ENCODE measurements around the gene GMDS. TPM values are rescaled to one million over a fixed set of nuclear protein-coding genes. Genes with fewer than 3 reads are reported as not detected.

The GMDS gene
- total RNA-seq, 1 experiment from 2014 or later: 35.0 TPM

DNA sequence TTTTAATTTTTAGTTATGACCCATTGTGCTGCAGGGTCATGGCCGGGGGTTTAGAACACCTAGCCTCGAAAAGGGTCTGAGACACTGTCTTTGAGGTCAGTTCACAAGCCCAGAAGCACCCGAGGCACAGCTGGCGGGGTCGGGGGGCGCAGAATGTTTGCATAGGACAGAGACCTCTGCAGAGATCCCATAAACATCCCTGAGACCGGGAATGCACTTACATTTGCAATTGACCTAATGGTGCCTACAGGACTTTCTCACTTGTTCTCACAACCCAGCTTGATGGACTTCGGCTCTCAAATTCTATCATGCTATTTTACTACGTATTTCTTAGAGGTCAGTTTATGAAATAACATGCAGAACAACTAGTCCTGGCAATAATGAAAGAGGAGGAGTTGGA is 669.2 kb downstream of the GMDS start:
- Mint-ChIP-seq H3K4me3 (no peak overlapping the region), H3K4me1 (peaks cover 32% of the 10 kb centered on the region), H3K9me3 (peaks cover 3% of the 10 kb centered on the region), H3K27ac (no peak overlapping the region), H3K27me3 (ENCODE audit: low read depth) (no peaks in the 10 kb centered on the region; the same call in 1 of the 2 replicates), H3K36me3 (no peaks in the 10 kb centered on the region)
- no peak for TF ChIP-seq FOXJ3 (CRISPR knock-in tag; IDR thresholded peaks at IDR 0.05; ENCODE audit: borderline replicate concordance)
- TF ChIP-seq JUN (CRISPR knock-in tag; IDR thresholded peaks at IDR 0.05): no peak
- no peak for TF ChIP-seq NR3C1 (CRISPR knock-in tag; conservative IDR thresholded peaks at IDR 0.05; ENCODE audit: low read depth)
- TF ChIP-seq, protein P1, sequence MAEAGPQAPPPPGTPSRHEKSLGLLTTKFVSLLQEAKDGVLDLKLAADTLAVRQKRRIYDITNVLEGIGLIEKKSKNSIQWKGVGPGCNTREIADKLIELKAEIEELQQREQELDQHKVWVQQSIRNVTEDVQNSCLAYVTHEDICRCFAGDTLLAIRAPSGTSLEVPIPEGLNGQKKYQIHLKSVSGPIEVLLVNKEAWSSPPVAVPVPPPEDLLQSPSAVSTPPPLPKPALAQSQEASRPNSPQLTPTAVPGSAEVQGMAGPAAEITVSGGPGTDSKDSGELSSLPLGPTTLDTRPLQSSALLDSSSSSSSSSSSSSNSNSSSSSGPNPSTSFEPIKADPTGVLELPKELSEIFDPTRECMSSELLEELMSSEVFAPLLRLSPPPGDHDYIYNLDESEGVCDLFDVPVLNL (CRISPR knock-in tag; IDR thresholded peaks at IDR 0.05; ENCODE audit: borderline replicate concordance, low read depth): no peak
- TF ChIP-seq, protein P2, sequence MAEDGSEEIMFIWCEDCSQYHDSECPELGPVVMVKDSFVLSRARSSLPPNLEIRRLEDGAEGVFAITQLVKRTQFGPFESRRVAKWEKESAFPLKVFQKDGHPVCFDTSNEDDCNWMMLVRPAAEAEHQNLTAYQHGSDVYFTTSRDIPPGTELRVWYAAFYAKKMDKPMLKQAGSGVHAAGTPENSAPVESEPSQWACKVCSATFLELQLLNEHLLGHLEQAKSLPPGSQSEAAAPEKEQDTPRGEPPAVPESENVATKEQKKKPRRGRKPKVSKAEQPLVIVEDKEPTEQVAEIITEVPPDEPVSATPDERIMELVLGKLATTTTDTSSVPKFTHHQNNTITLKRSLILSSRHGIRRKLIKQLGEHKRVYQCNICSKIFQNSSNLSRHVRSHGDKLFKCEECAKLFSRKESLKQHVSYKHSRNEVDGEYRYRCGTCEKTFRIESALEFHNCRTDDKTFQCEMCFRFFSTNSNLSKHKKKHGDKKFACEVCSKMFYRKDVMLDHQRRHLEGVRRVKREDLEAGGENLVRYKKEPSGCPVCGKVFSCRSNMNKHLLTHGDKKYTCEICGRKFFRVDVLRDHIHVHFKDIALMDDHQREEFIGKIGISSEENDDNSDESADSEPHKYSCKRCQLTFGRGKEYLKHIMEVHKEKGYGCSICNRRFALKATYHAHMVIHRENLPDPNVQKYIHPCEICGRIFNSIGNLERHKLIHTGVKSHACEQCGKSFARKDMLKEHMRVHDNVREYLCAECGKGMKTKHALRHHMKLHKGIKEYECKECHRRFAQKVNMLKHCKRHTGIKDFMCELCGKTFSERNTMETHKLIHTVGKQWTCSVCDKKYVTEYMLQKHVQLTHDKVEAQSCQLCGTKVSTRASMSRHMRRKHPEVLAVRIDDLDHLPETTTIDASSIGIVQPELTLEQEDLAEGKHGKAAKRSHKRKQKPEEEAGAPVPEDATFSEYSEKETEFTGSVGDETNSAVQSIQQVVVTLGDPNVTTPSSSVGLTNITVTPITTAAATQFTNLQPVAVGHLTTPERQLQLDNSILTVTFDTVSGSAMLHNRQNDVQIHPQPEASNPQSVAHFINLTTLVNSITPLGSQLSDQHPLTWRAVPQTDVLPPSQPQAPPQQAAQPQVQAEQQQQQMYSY (CRISPR knock-in tag; IDR thresholded peaks at IDR 0.05): no peak
- TF ChIP-seq MXD4 (CRISPR knock-in tag; IDR thresholded peaks at IDR 0.05; ENCODE audit: borderline replicate concordance): no peak
- TF ChIP-seq, protein P3, sequence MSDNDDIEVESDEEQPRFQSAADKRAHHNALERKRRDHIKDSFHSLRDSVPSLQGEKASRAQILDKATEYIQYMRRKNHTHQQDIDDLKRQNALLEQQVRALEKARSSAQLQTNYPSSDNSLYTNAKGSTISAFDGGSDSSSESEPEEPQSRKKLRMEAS (CRISPR knock-in tag; IDR thresholded peaks at IDR 0.05): no peak
- TF ChIP-seq, protein P4, sequence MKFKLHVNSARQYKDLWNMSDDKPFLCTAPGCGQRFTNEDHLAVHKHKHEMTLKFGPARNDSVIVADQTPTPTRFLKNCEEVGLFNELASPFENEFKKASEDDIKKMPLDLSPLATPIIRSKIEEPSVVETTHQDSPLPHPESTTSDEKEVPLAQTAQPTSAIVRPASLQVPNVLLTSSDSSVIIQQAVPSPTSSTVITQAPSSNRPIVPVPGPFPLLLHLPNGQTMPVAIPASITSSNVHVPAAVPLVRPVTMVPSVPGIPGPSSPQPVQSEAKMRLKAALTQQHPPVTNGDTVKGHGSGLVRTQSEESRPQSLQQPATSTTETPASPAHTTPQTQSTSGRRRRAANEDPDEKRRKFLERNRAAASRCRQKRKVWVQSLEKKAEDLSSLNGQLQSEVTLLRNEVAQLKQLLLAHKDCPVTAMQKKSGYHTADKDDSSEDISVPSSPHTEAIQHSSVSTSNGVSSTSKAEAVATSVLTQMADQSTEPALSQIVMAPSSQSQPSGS (CRISPR knock-in tag; IDR thresholded peaks at IDR 0.05; ENCODE audit: borderline replicate concordance, low read depth): no peak
- no peak for TF ChIP-seq PRRX2 (CRISPR knock-in tag; IDR thresholded peaks at IDR 0.05)
- no peak for TF ChIP-seq ESRRA (CRISPR knock-in tag; IDR thresholded peaks at IDR 0.05; ENCODE audit: borderline replicate concordance)
- TF ChIP-seq, protein P5, sequence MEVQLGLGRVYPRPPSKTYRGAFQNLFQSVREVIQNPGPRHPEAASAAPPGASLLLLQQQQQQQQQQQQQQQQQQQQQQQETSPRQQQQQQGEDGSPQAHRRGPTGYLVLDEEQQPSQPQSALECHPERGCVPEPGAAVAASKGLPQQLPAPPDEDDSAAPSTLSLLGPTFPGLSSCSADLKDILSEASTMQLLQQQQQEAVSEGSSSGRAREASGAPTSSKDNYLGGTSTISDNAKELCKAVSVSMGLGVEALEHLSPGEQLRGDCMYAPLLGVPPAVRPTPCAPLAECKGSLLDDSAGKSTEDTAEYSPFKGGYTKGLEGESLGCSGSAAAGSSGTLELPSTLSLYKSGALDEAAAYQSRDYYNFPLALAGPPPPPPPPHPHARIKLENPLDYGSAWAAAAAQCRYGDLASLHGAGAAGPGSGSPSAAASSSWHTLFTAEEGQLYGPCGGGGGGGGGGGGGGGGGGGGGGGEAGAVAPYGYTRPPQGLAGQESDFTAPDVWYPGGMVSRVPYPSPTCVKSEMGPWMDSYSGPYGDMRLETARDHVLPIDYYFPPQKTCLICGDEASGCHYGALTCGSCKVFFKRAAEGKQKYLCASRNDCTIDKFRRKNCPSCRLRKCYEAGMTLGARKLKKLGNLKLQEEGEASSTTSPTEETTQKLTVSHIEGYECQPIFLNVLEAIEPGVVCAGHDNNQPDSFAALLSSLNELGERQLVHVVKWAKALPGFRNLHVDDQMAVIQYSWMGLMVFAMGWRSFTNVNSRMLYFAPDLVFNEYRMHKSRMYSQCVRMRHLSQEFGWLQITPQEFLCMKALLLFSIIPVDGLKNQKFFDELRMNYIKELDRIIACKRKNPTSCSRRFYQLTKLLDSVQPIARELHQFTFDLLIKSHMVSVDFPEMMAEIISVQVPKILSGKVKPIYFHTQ (CRISPR knock-in tag; IDR thresholded peaks at IDR 0.05): no peak
- TF ChIP-seq MYBL2 (CRISPR knock-in tag; IDR thresholded peaks at IDR 0.05): no peak
- TF ChIP-seq, protein P6, sequence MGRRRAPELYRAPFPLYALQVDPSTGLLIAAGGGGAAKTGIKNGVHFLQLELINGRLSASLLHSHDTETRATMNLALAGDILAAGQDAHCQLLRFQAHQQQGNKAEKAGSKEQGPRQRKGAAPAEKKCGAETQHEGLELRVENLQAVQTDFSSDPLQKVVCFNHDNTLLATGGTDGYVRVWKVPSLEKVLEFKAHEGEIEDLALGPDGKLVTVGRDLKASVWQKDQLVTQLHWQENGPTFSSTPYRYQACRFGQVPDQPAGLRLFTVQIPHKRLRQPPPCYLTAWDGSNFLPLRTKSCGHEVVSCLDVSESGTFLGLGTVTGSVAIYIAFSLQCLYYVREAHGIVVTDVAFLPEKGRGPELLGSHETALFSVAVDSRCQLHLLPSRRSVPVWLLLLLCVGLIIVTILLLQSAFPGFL (CRISPR knock-in tag; IDR thresholded peaks at IDR 0.05; ENCODE audit: borderline replicate concordance): no peak
- no peak for TF ChIP-seq RELA (CRISPR knock-in tag; IDR thresholded peaks at IDR 0.05; ENCODE audit: borderline replicate concordance)
- no peak for TF ChIP-seq TP53 (CRISPR knock-in tag; IDR thresholded peaks at IDR 0.05)
- TF ChIP-seq, protein P7, sequence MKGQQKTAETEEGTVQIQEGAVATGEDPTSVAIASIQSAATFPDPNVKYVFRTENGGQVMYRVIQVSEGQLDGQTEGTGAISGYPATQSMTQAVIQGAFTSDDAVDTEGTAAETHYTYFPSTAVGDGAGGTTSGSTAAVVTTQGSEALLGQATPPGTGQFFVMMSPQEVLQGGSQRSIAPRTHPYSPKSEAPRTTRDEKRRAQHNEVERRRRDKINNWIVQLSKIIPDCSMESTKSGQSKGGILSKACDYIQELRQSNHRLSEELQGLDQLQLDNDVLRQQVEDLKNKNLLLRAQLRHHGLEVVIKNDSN (CRISPR knock-in tag; IDR thresholded peaks at IDR 0.05): no peak
- TF ChIP-seq, protein P8, sequence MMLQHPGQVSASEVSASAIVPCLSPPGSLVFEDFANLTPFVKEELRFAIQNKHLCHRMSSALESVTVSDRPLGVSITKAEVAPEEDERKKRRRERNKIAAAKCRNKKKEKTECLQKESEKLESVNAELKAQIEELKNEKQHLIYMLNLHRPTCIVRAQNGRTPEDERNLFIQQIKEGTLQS (CRISPR knock-in tag; conservative IDR thresholded peaks at IDR 0.05): no peak
- TF ChIP-seq, protein P9, sequence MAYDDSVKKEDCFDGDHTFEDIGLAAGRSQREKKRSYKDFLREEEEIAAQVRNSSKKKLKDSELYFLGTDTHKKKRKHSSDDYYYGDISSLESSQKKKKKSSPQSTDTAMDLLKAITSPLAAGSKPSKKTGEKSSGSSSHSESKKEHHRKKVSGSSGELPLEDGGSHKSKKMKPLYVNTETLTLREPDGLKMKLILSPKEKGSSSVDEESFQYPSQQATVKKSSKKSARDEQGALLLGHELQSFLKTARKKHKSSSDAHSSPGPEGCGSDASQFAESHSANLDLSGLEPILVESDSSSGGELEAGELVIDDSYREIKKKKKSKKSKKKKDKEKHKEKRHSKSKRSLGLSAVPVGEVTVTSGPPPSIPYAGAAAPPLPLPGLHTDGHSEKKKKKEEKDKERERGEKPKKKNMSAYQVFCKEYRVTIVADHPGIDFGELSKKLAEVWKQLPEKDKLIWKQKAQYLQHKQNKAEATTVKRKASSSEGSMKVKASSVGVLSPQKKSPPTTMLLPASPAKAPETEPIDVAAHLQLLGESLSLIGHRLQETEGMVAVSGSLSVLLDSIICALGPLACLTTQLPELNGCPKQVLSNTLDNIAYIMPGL (CRISPR knock-in tag; IDR thresholded peaks at IDR 0.05): no peak
- no peak for TF ChIP-seq ZNF121 (CRISPR knock-in tag; IDR thresholded peaks at IDR 0.05)
- DNase-seq (ENCODE audit: low spot score) (no peak), ATAC-seq (no peak)
- CTCF ChIA-PET: interaction anchor here (0.7 to 1.1 kb wide), 3 partner anchors 52 to 827 kb away, joined by 3 read pairs; no protein-coding TSS in a partner anchor
- POLR2A ChIA-PET: no interaction called here

Data from WTC11 (cell line).